IPS-15b (cell line): ENCODE results near the gene LRRK1.
A peak's percentile ranks its signal among the peaks of the same experiment; 100 is the strongest.

Source experiments
- H3K27me3 ChIP-seq: one replicate; pipeline ENCODE4 v1.6.1; 2013; ENCODE audit warnings: low read length; ENCODE audit not compliant: control insufficient read depth, insufficient read depth
- H3K36me3 ChIP-seq: one replicate; pipeline ENCODE4 v1.6.1; 2013; ENCODE audit warnings: low read length; ENCODE audit not compliant: control insufficient read depth, insufficient read depth
- H3K4me1 ChIP-seq: one replicate; pipeline ENCODE4 v1.6.1; 2013; ENCODE audit warnings: mild to moderate bottlenecking, low read length; ENCODE audit not compliant: control insufficient read depth, insufficient read depth
- H3K4me3 ChIP-seq: one replicate; pipeline ENCODE4 v1.5.1; 2013; ENCODE audit warnings: low read depth, low read length
- H3K9ac ChIP-seq: one replicate; pipeline ENCODE4 v1.6.1; 2013; ENCODE audit warnings: low read depth, mild to moderate bottlenecking, low read length
- H3K9me3 ChIP-seq: one replicate; pipeline ENCODE4 v1.6.1; 2013; ENCODE audit warnings: mild to moderate bottlenecking, low read length; ENCODE audit not compliant: control insufficient read depth, insufficient read depth

Gene LRRK1

GRCh38 chr15:100920516-100921135 is 1.5 kb downstream of the LRRK1 start:
- Histone ChIP-seq H3K9ac (no peak overlapping the region), H3K36me3 (no peaks in the 10 kb centered on the region), H3K4me1 (no peaks in the 10 kb centered on the region), H3K27me3 (peaks cover 51% of the 10 kb centered on the region), H3K4me3 (peak overlapping the region; percentile 52), H3K9me3 (no peaks in the 10 kb centered on the region)

- Histone ChIP-seq H3K36me3 (no peaks in the 10 kb centered on the region), H3K9ac (no peak overlapping the region), H3K27me3 (peaks cover 44% of the 10 kb centered on the region), H3K9me3 (no peaks in the 10 kb centered on the region), H3K4me3 (no peak overlapping the region), H3K4me1 (no peaks in the 10 kb centered on the region)
These were observed 3.3 kb downstream of the LRRK1 start for GRCh38 chr15:100922192-100923040.

DNA sequence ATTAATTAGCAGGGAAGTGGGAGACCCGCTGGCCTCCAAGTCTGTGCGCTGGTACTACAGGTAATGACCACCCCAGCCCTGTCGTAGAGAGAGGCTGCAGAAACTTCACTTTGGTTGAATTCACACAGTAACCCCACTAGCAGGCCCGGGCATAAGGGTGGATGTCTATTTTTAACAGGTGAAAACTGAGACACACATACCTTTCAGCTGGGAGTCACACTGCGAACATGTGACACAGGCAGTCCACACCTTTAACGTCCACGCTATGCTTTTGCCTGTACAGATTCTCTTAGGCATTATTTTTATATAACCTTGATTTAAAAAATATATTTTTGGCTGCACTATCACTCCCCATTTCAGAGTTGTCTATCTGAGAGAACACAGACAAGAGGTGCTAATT is 3.9 kb downstream of the LRRK1 start:
- H3K4me3 ChIP-seq: no peak overlapping the region
- no peaks in the 10 kb centered on the region for H3K9me3 ChIP-seq
- no peaks in the 10 kb centered on the region for H3K4me1 ChIP-seq
- peaks cover 38% of the 10 kb centered on the region for H3K27me3 ChIP-seq
- H3K9ac ChIP-seq: no peak overlapping the region
- H3K36me3 ChIP-seq: no peaks in the 10 kb centered on the region

GRCh38 chr15:100923902-100924301 is 4.7 kb downstream of the LRRK1 start:
- no peaks in the 10 kb centered on the region for H3K4me1 ChIP-seq
- no peak overlapping the region for H3K4me3 ChIP-seq
- peaks cover 29% of the 10 kb centered on the region for H3K27me3 ChIP-seq
- no peak overlapping the region for H3K9ac ChIP-seq
- no peaks in the 10 kb centered on the region for H3K9me3 ChIP-seq
- H3K36me3 ChIP-seq: no peaks in the 10 kb centered on the region

DNA sequence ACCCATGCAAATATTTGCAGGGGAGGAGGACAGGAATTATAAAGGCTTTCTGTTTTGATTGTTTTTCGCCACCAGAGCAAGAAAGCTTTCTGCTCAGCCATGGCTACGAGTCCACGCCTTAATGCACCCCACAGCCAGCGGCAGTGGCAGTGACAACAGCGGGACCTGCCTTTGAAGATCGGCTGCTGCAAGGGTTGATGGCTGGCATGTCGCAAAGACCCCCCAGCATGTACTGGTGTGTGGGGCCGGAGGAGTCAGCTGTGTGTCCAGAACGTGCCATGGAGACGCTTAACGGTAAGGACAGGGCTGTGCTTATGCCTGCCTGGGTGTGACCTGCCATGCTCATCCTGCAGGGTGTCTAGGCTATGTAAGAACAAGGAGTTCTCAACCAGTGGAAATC is 5.3 kb downstream of the LRRK1 start:
- no peak overlapping the region for H3K4me3 ChIP-seq
- no peaks in the 10 kb centered on the region for H3K9me3 ChIP-seq
- no peak overlapping the region for H3K9ac ChIP-seq
- no peaks in the 10 kb centered on the region for H3K4me1 ChIP-seq
- no peaks in the 10 kb centered on the region for H3K36me3 ChIP-seq
- H3K27me3 ChIP-seq: peaks cover 29% of the 10 kb centered on the region

- no peak overlapping the region for H3K9ac ChIP-seq
- H3K4me3 ChIP-seq: no peak overlapping the region
- no peaks in the 10 kb centered on the region for H3K36me3 ChIP-seq
- H3K27me3 ChIP-seq: peaks cover 20% of the 10 kb centered on the region
- H3K4me1 ChIP-seq: no peaks in the 10 kb centered on the region
- no peaks in the 10 kb centered on the region for H3K9me3 ChIP-seq
These were observed 6.3 kb downstream of the LRRK1 start for GRCh38 chr15:100925480-100925879.

GRCh38 chr15:100926258-100926657 is 7.1 kb downstream of the LRRK1 start:
- Histone ChIP-seq H3K36me3 (no peaks in the 10 kb centered on the region), H3K27me3 (peaks cover 12% of the 10 kb centered on the region), H3K4me3 (no peak overlapping the region), H3K4me1 (no peaks in the 10 kb centered on the region), H3K9ac (no peak overlapping the region), H3K9me3 (no peaks in the 10 kb centered on the region)

GRCh38 chr15:100926971-100927756 is 8.0 kb downstream of the LRRK1 start:
- no peaks in the 10 kb centered on the region for H3K4me1 ChIP-seq
- no peaks in the 10 kb centered on the region for H3K36me3 ChIP-seq
- no peak overlapping the region for H3K4me3 ChIP-seq
- no peaks in the 10 kb centered on the region for H3K9me3 ChIP-seq
- no peak overlapping the region for H3K9ac ChIP-seq
- H3K27me3 ChIP-seq: peaks cover 3% of the 10 kb centered on the region

DNA sequence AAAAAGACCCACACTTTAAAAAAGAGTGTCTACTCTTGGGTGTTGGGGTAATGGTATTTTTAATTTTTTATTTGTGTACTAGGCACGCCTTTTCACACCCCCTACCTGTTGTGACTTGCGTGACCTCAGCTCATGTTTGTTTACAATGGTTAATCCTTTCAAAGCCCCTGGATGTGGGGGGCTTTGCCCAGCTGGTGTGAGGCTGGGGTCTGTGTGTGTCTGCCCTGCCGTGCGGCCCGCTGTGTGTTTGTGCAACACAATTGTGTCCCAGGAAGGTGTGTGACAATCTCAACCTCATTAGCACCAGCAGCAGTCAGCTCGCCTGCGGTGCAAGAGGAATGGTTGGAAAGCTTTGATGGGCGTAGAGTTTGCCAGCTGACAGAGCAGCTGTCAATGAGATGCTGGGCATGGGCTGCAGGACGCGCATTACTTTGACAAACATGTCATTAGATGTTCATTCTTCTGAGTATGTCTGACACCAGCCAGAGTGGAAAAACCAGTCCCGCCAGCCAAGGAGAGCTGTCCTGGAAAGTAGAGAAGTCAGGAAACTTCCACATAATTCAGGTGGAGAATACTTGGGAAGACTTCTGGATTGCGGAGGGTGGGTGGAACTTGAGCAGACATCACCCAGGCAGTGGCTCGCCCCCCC is 9.6 kb downstream of the LRRK1 start:
- Histone ChIP-seq H3K27me3 (no peaks in the 10 kb centered on the region), H3K9me3 (no peaks in the 10 kb centered on the region), H3K9ac (no peak overlapping the region), H3K4me1 (peaks cover 7% of the 10 kb centered on the region), H3K4me3 (no peak overlapping the region), H3K36me3 (no peaks in the 10 kb centered on the region)

DNA sequence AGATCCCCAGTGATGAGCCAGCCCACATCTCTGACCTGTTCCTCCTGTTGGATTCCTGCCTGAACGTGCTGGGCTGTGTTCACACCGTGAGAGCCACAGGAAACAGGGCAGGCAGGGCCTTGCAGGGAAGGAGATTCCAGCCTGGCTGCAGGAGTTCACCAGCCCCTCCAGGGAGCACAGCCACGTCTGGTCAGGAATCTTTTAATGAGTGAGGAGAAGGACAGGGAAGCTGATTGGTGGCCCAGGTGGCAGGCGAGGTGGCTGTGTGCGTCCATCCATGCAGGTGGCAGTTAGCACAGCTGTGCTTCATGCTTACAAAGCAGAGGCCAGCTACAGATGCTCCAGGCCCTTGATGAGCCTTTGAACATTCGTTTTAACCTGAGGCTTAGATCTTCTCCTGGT is 10.5 kb downstream of the LRRK1 start:
- Histone ChIP-seq H3K4me3 (no peak overlapping the region), H3K9me3 (no peaks in the 10 kb centered on the region), H3K4me1 (peaks cover 7% of the 10 kb centered on the region), H3K27me3 (no peaks in the 10 kb centered on the region), H3K9ac (no peak overlapping the region), H3K36me3 (no peaks in the 10 kb centered on the region)

GRCh38 chr15:100930306-100930848 is 11.2 kb downstream of the LRRK1 start:
- no peak overlapping the region for H3K4me3 ChIP-seq
- peaks cover 7% of the 10 kb centered on the region for H3K4me1 ChIP-seq
- no peak overlapping the region for H3K9ac ChIP-seq
- H3K27me3 ChIP-seq: no peaks in the 10 kb centered on the region
- no peaks in the 10 kb centered on the region for H3K36me3 ChIP-seq
- no peaks in the 10 kb centered on the region for H3K9me3 ChIP-seq
